GM12878 (cell line): ENCODE data around the gene MYB. TPM values are rescaled to one million over a fixed set of nuclear protein-coding genes. Genes with fewer than 3 reads are reported as not detected.

Experiments
- ATAC-seq: fragments of 200-7000 bp; cut with Tn5 transposase; 3 replicates; pipeline ENCODE4 v1.9.1; 2020; ENCODE audit warnings: mild to moderate bottlenecking, moderate library complexity
- BruUV-seq: library from RNA; stranded (reverse); fragments of 400-500 nt; replicated peaks from 2 replicates; lab custom pipeline; 2021; lab: Mats Ljungman, UMichigan
- CTCF ChIA-PET: fragments of 300-600 bp; sonication (Branson Sonifier 250); formaldehyde crosslinking; extraction: SDS; loops from one replicate; lab custom pipeline; 2021; ENCODE audit warnings: inconsistent platforms; lab: Yijun Ruan, JAX
- POLR2A ChIA-PET: fragments of 350-600 bp; formaldehyde crosslinking; extraction: SDS; loops from one replicate; lab custom pipeline; 2021; ENCODE audit warnings: inconsistent platforms; lab: Charles Lee
- RAD21 ChIA-PET: fragments of 300-600 bp; sonication (Branson Sonifier 250); formaldehyde crosslinking; loops from one replicate; lab custom pipeline; 2023; ENCODE audit warnings: antibody characterized with exemption; ENCODE audit not compliant: unreplicated experiment; lab: Charles Lee
- SMC1A ChIA-PET: fragments of 300-600 bp; sonication (Branson Sonifier 250); formaldehyde crosslinking; loops from one replicate; lab custom pipeline; 2023; ENCODE audit not compliant: unreplicated experiment, uncharacterized antibody; lab: Charles Lee
- DNase-seq: peaks from one replicate; pipeline ENCODE4 v3.0.0-alpha.2; 2011; ENCODE audit warnings: low read depth, low spot score
- FAIRE-seq: peaks from 3 replicates; lab custom pipeline; 2011; peaks lifted over from hg19 to GRCh38; lab: Jason Lieb, UNC
- H2AFZ ChIP-seq: 2 replicates; pipeline ENCODE4 v1.6.0; 2011; ENCODE audit warnings: low read depth, low read length, control low read depth; ENCODE audit not compliant: control insufficient read depth
- H3K27ac ChIP-seq: 2 replicates; pipeline ENCODE4 v1.5.1; 2011; ENCODE audit warnings: control low read depth; ENCODE audit not compliant: control insufficient read depth, insufficient read depth
- H3K27me3 ChIP-seq, 2 experiments: replicated peaks in 1 of 2; 2 replicates each; pipeline versions ENCODE4 v1.6.0 to v1.6.1; 2011; ENCODE audit warnings: low read length in 1 of 2; ENCODE audit not compliant: control insufficient read depth in 2 of 2, insufficient read depth in 2 of 2
- H3K36me3 ChIP-seq, 2 experiments: 2 replicates each; pipeline ENCODE4 v1.5.1; 2011; ENCODE audit warnings: low read length in 1 of 2; ENCODE audit not compliant: control insufficient read depth in 2 of 2, insufficient read depth in 2 of 2
- H3K4me1 ChIP-seq: 2 replicates; pipeline ENCODE4 v1.6.1; 2011; ENCODE audit warnings: mild to moderate bottlenecking, low read length, moderate library complexity, mixed read lengths; ENCODE audit not compliant: control insufficient read depth, insufficient read depth
- H3K4me2 ChIP-seq: 2 replicates; pipeline ENCODE4 v1.6.0; 2011; ENCODE audit warnings: control low read depth; ENCODE audit not compliant: control insufficient read depth, insufficient read depth
- H3K4me3 ChIP-seq: fragments of 200-600 bp; sonication (generic); 2 replicates; pipeline ENCODE4 v1.5.1; 2016
- H3K79me2 ChIP-seq: 2 replicates; pipeline ENCODE4 v1.6.0; 2011; ENCODE audit warnings: low read length; ENCODE audit not compliant: control insufficient read depth, insufficient read depth
- H3K9ac ChIP-seq: 2 replicates; pipeline ENCODE4 v1.8.0; 2011; ENCODE audit warnings: low read length, control low read depth, mixed read lengths; ENCODE audit not compliant: control insufficient read depth, insufficient read depth
- H3K9me3 ChIP-seq: replicated peaks from 3 replicates; pipeline ENCODE4 v1.5.1; 2011; ENCODE audit warnings: mild to moderate bottlenecking, low read length; ENCODE audit not compliant: control insufficient read depth, insufficient read depth
- H4K20me1 ChIP-seq: 2 replicates; pipeline ENCODE4 v1.6.0; 2011; ENCODE audit not compliant: control insufficient read depth, insufficient read depth
- BACH1 ChIP-seq: fragments of 450-650 bp; IDR thresholded peaks from 2 replicates; pipeline ENCODE4 v1.6.1; 2017; ENCODE audit warnings: mild to moderate bottlenecking, borderline replicate concordance
- CEBPB ChIP-seq, 2 experiments: fragments of 150-350 bp in 1 of 2; IDR thresholded peaks; 2 replicates each; pipeline ENCODE4 v1.6.1; 2012 to 2014; ENCODE audit warnings: low read depth in 2 of 2, low read length in 2 of 2, borderline replicate concordance in 1 of 2, inconsistent platforms in 1 of 2
- CREM ChIP-seq: IDR thresholded peaks from 2 replicates; pipeline ENCODE4 v1.6.1; 2014; ENCODE audit warnings: antibody characterized with exemption, low read depth
- ESRRA ChIP-seq: IDR thresholded peaks from 2 replicates; pipeline ENCODE4 v1.6.1; 2012; ENCODE audit warnings: mild to moderate bottlenecking, low read length, improper control_type of control experiment
- IRF4 ChIP-seq: IDR thresholded peaks from 2 replicates; pipeline ENCODE4 v1.6.1; 2011; ENCODE audit warnings: low read depth, low read length
- KDM1A ChIP-seq: fragments of 200-600 bp; sonication (generic); IDR thresholded peaks from 2 replicates; pipeline ENCODE4 v1.6.1; 2016; ENCODE audit warnings: borderline replicate concordance
- MAX ChIP-seq: IDR thresholded peaks from 2 replicates; pipeline ENCODE4 v1.6.1; 2012; ENCODE audit warnings: low read depth, low read length, improper control_type of control experiment
- MEF2A ChIP-seq: IDR thresholded peaks from 2 replicates; pipeline ENCODE4 v1.6.1; 2011; ENCODE audit warnings: low read depth, mild to moderate bottlenecking, low read length, moderate library complexity; ENCODE audit not compliant: insufficient read depth
- MTA2 ChIP-seq: fragments of 450-650 bp; IDR thresholded peaks from 2 replicates; pipeline ENCODE4 v1.6.1; 2016; ENCODE audit warnings: low read depth, mild to moderate bottlenecking, moderate library complexity
- MXI1 ChIP-seq: fragments of 150-350 bp; IDR thresholded peaks from 2 replicates; pipeline ENCODE4 v1.6.1; 2011; ENCODE audit warnings: low read depth, mild to moderate bottlenecking, inconsistent platforms, low read length, improper control_type of control experiment
- NFXL1 ChIP-seq: fragments of 450-650 bp; IDR thresholded peaks from 2 replicates; pipeline ENCODE4 v1.6.1; 2017; ENCODE audit warnings: antibody characterized with exemption, mild to moderate bottlenecking, borderline replicate concordance
- PAX8 ChIP-seq: fragments of 450-650 bp; IDR thresholded peaks from 2 replicates; pipeline ENCODE4 v1.6.1; 2017; ENCODE audit warnings: mild to moderate bottlenecking, moderate library complexity
- POLR2A ChIP-seq: IDR thresholded peaks from 2 replicates; pipeline ENCODE4 v1.6.1; 2011; ENCODE audit warnings: low read depth, mild to moderate bottlenecking, low read length
- TCF12 ChIP-seq: IDR thresholded peaks from 2 replicates; pipeline ENCODE4 v1.6.1; 2011; ENCODE audit warnings: low read depth, mild to moderate bottlenecking, low read length
- WGBS: methylation state at CpG from one replicate; pipeline ENCODE4 v1.1.6; 2016; ENCODE audit warnings: low lambda C conversion rate; ENCODE audit not compliant: insufficient replicate concordance, insufficient coverage; ENCODE audit errors: missing lambda C conversion rate; 5-methylcytosine and 5-hydroxymethylcytosine counted together
- in situ Hi-C: fragments of 300-500 bp; cut with MboI; formaldehyde crosslinking; loops from 9 replicates; pipeline ENCODE4 v1.14.3; 2018; ENCODE audit warnings: mixed read lengths
- intact Hi-C: fragments of 100-400 bp; cut with micrococcal nuclease; formaldehyde crosslinking; loops from one replicate; pipeline ENCODE4 v1.14.2; 2022; ENCODE audit not compliant: unreplicated experiment
- polyA plus RNA-seq, 11 experiments: library from polyadenylated mRNA; depleted of rRNA in 4 of 11; unstranded in 6 of 11; stranded (reverse) in 5 of 11; fragments of >200 nt; fragmentation: Nextera tagmentation in 4 of 11; fragmentation: Illumina TruSeq in 1 of 11; extraction: Ambion mirVana in 4 of 11; extraction: Trizol in 1 of 11; gene quantifications; 1 replicate in 1 of 11; 2 replicates in 10 of 11; pipeline versions ENCODE4 v1.2.1 to v1.2.3, GENCODE V29; 2011 to 2016; ENCODE audit warnings: inconsistent platforms in 2 of 11, missing spikeins in 2 of 11, low read depth in 1 of 11
- total RNA-seq, 4 experiments: library from RNA; depleted of rRNA in 3 of 4; stranded (reverse); fragments of >200 nt in 3 of 4; fragmentation: Illumina TruSeq in 1 of 4; extraction: Trizol in 1 of 4; gene quantifications; 2 replicates each; pipeline versions ENCODE4 v1.2.1 to v1.2.3, GENCODE V29; 2013 to 2021
- TF ChIP-seq, protein P1 (sequence below): IDR thresholded peaks from 2 replicates; pipeline ENCODE4 v1.6.1; 2011; ENCODE audit warnings: borderline replicate concordance, low read depth, mild to moderate bottlenecking, moderate library complexity, low read length; ENCODE audit not compliant: insufficient read depth, poor library complexity, severe bottlenecking
- TF ChIP-seq, protein P2 (sequence below): fragments of 450-650 bp; IDR thresholded peaks from 2 replicates; pipeline ENCODE4 v1.6.1; 2017; ENCODE audit warnings: low read depth, mild to moderate bottlenecking, moderate library complexity

MYB gene
- total and polyA plus RNA-seq, 10 of the 15 experiments (the other 5 are each of a cell fraction or from before 2014, with no cell fraction given): 7.0 to 29.8 (median 21.5) TPM

DNA sequence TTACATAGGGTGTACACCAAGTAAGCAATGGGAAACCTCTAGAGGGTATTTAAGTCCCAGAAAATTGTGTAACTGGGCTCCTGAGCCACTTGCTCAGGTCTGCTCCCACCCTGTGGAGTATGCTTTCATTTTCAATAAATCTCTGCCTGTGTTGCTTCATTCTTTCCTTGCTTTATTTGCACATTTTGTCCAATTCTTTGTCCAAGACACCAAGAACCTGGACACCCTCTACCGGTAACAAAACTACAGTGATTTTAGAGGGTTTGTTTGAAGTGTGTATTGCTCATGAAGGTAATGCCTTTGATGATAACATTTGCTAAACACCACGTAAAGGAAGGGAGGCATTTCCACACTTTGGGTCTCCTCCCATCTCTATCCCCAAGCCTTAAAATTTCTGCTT lies 46.2 kb downstream of the MYB start:
- intact Hi-C loops: loop anchor here (5.0 kb wide), 1 partner anchor 195 kb away; no protein-coding TSS in a partner anchor
- Histone ChIP-seq H3K36me3 (no peaks in the 10 kb centered on the region), H2AFZ (no peak overlapping the region), H3K4me2 (no peak overlapping the region), H4K20me1 (no peaks in the 10 kb centered on the region)
- RAD21 ChIA-PET: no interaction called here
- FAIRE-seq: no peak
- CTCF ChIA-PET: interaction anchor here (0.6 to 2.0 kb wide), 2 partner anchors 8 to 42 kb away, joined by 3 to 5 read pairs; no protein-coding TSS in a partner anchor
- no peak for TF ChIP-seq CREM
- TF ChIP-seq, protein P1, sequence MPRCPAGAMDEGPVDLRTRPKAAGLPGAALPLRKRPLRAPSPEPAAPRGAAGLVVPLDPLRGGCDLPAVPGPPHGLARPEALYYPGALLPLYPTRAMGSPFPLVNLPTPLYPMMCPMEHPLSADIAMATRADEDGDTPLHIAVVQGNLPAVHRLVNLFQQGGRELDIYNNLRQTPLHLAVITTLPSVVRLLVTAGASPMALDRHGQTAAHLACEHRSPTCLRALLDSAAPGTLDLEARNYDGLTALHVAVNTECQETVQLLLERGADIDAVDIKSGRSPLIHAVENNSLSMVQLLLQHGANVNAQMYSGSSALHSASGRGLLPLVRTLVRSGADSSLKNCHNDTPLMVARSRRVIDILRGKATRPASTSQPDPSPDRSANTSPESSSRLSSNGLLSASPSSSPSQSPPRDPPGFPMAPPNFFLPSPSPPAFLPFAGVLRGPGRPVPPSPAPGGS: no peak
- no peak for TF ChIP-seq MXI1
- no peak for TF ChIP-seq TCF12
- TF ChIP-seq MEF2A: no peak
- TF ChIP-seq MTA2: no peak
- TF ChIP-seq PAX8: no peak
- no peak for TF ChIP-seq CEBPB (IDR thresholded peaks at IDR 0.05; ENCODE audit: borderline replicate concordance in 1 of 2, low read depth in 2 of 2, low read length in 2 of 2)
- TF ChIP-seq, protein P2, sequence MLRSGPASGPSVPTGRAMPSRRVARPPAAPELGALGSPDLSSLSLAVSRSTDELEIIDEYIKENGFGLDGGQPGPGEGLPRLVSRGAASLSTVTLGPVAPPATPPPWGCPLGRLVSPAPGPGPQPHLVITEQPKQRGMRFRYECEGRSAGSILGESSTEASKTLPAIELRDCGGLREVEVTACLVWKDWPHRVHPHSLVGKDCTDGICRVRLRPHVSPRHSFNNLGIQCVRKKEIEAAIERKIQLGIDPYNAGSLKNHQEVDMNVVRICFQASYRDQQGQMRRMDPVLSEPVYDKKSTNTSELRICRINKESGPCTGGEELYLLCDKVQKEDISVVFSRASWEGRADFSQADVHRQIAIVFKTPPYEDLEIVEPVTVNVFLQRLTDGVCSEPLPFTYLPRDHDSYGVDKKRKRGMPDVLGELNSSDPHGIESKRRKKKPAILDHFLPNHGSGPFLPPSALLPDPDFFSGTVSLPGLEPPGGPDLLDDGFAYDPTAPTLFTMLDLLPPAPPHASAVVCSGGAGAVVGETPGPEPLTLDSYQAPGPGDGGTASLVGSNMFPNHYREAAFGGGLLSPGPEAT: no peak
- no peak for TF ChIP-seq MAX
- TF ChIP-seq NFXL1: no peak
- TF ChIP-seq POLR2A: no peak
- no peak for TF ChIP-seq BACH1
- no peak for TF ChIP-seq IRF4
- no peak for TF ChIP-seq KDM1A
- no peak for TF ChIP-seq ESRRA
- TF ChIP-seq, all 136 proteins: peak for 0
- peaks cover 29% of the 10 kb centered on the region for H3K4me1 ChIP-seq
- H3K4me3 ChIP-seq: no peak overlapping the region
- H3K27me3 ChIP-seq: no peaks in the 10 kb centered on the region
- BruUV-seq: no TSS peak
- no peak for DNase-seq
- ATAC-seq: no peak
- H3K9me3 ChIP-seq: peaks cover 4% of the 10 kb centered on the region; the same call in 2 of the 3 replicates
- in situ Hi-C loops: loop anchor here (25.0 kb wide), 1 partner anchor 185 kb away; no protein-coding TSS in a partner anchor
- H3K9ac ChIP-seq: no peak overlapping the region
- no peaks in the 10 kb centered on the region for H3K79me2 ChIP-seq
- SMC1A ChIA-PET: interaction anchor here (3.7 kb wide), 1 partner anchor 96 kb away, joined by 11 read pairs; no protein-coding TSS in a partner anchor
- POLR2A ChIA-PET: interaction anchor here (0.6 to 1.0 kb wide), 2 partner anchors 206 to 743 kb away, joined by 3 read pairs; no protein-coding TSS in a partner anchor
- H3K27ac ChIP-seq: no peak overlapping the region
- 98% methylated on average over 2 of the region's 2 CpGs for WGBS
